ENCODE measurements around the gene DLG1.
"Not testable (repeated sequence)": the region's sequence is repeated elsewhere in the genome, so short reads cannot be mapped to it uniquely, and the experiment has no call there.

GRCh38 chr3:197200856-197201255 lies 97.6 kb downstream of the DLG1 start:
- TF ChIP-seq, protein P1, sequence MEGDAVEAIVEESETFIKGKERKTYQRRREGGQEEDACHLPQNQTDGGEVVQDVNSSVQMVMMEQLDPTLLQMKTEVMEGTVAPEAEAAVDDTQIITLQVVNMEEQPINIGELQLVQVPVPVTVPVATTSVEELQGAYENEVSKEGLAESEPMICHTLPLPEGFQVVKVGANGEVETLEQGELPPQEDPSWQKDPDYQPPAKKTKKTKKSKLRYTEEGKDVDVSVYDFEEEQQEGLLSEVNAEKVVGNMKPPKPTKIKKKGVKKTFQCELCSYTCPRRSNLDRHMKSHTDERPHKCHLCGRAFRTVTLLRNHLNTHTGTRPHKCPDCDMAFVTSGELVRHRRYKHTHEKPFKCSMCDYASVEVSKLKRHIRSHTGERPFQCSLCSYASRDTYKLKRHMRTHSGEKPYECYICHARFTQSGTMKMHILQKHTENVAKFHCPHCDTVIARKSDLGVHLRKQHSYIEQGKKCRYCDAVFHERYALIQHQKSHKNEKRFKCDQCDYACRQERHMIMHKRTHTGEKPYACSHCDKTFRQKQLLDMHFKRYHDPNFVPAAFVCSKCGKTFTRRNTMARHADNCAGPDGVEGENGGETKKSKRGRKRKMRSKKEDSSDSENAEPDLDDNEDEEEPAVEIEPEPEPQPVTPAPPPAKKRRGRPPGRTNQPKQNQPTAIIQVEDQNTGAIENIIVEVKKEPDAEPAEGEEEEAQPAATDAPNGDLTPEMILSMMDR (IDR thresholded peaks at IDR 0.05; ENCODE audit: low read length) = not testable (repeated sequence)
- TF ChIP-seq EZH2phosphoT487 (IDR thresholded peaks at IDR 0.05; ENCODE audit: low read length); EZH2 (optimal IDR thresholded peaks at IDR 0.05; ENCODE audit: low read depth, low read length): not testable (repeated sequence)

All from MM.1S (cell line).